HG03521 (cell line): Measurements from ENCODE around the gene ART3.

Experiments
- ATAC-seq: cut with Tn5 transposase; IDR thresholded peaks from one replicate; pipeline ENCODE4 v1.9.1; 2021; ENCODE audit warnings: mild to moderate bottlenecking, moderate library complexity; ENCODE audit not compliant: unreplicated experiment

The ART3 gene

DNA sequence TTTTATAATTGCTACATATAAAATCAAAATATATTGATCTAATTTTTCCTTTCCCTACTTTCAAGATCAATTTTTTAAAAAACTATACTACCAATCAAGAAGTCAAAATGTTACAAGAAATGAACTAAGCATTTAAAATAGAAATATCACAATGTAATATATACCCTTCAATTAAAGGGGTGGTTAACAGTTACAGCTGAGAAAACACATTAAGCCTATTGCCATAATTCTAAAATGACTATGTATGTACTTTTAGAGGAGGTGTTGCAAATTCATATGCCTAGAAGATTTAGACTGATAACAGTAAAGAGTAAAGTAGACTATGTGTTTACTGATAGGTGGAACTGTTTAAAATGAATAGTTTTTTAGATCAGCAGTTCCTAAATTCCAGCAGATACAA is 70.0 kb downstream of the ART3 start:
- ATAC-seq: no peak

GRCh38 chr4:76147454-76148141 is 73.1 kb downstream of the ART3 start:
- peak; percentile 18 for ATAC-seq

- peak; percentile 99 for ATAC-seq
These were observed 73.8 kb downstream of the ART3 start, which contains the start of gene NUP54 for GRCh38 chr4:76148142-76148865. NUP54 (minus strand) TSS chr4:76148397; CDS start chr4:76148374, 23 bp downstream.

DNA sequence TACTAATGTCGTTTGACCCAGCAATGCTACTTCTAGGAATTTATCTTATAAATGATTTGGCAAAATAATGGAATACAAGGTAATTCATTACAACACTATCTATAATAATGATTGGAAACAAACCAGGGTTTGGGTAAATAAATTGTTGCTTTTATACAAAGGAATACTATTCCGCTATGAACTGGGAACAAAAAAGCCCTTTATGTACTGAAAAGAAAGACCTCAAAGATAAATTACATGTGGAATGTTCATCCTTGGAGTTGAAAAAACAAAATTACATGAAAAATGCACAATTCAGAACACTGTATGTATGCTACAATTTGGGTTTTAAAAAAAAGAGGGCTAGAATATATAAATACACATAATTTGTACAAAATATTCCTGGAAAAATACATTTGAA is 78.8 kb downstream of the ART3 start:
- no peak for ATAC-seq

GRCh38 chr4:76155979-76156378 is 81.5 kb downstream of the ART3 start:
- ATAC-seq: no peak

GRCh38 chr4:76156635-76157034 is 82.1 kb downstream of the ART3 start:
- no peak for ATAC-seq

GRCh38 chr4:76160355-76160754 is 85.8 kb downstream of the ART3 start:
- ATAC-seq: no peak
